ENCODE data around the gene TMED4. TPM values are rescaled to one million over a fixed set of nuclear protein-coding genes. Genes with fewer than 3 reads are reported as not detected.
"Not testable (repeated sequence)": the region's sequence is repeated elsewhere in the genome, so short reads cannot be mapped to it uniquely, and the experiment has no call there.

Gene TMED4
- total RNA-seq, 4 donors from 2014 or later = 76.8 to 101 (median 93.2) TPM

DNA sequence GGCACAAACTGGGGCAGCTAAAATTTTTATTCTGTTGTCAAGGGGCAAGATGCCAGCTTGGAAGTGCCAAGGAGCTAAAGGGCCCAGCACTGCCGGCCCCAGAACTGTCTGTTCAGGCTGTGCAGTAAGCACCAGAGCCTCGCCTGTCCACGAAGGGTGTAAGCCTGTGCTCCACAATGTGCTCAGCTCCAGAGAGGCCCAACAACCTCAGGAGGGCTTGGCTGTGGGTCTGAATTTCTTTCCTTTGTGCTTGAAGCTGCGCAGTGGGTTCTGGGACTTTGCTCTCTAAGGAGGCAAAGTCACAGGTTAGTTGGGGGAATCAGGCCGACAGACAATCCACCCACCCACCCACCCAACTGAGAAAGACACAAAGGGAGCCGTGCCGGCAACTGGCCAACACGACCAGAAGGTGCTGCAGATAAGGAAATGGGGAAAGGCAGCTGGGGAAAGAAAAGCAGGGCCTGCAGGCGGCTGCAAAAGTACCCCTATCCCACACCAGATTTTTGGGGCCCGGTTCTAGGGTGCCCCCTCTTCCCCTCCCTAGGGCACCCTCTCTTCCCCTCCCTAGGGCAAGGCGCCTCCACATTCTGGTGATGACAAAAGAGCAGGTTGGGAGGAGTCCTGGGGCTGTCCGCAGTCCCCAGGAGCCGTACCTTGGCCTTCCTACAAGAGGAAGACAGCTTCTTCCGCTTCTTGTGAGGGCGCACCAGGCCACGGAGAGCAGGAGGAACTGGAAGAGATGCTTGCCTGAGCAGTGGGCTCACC lies 16.1 kb downstream of the TMED4 start:
- DNase-seq (ENCODE audit: low spot score in 2 of 2) = peak in 1 of 2 donors; percentile 47
- Histone ChIP-seq H3K27me3 (no peaks in the 10 kb centered on the region), H3K9me3 (no peaks in the 10 kb centered on the region), H3K27ac (no peak overlapping the region), H3K36me3 (peaks cover 70% of the 10 kb centered on the region), H3K4me3 (no peak overlapping the region), H3K4me1 (no peaks in the 10 kb centered on the region)
- no peak for TF ChIP-seq POLR2AphosphoS5 (IDR thresholded peaks at IDR 0.05)
- TF ChIP-seq POLR2A (IDR thresholded peaks at IDR 0.05) = no peak
- TF ChIP-seq EP300 (IDR thresholded peaks at IDR 0.05) = no peak
- TF ChIP-seq, protein P1, sequence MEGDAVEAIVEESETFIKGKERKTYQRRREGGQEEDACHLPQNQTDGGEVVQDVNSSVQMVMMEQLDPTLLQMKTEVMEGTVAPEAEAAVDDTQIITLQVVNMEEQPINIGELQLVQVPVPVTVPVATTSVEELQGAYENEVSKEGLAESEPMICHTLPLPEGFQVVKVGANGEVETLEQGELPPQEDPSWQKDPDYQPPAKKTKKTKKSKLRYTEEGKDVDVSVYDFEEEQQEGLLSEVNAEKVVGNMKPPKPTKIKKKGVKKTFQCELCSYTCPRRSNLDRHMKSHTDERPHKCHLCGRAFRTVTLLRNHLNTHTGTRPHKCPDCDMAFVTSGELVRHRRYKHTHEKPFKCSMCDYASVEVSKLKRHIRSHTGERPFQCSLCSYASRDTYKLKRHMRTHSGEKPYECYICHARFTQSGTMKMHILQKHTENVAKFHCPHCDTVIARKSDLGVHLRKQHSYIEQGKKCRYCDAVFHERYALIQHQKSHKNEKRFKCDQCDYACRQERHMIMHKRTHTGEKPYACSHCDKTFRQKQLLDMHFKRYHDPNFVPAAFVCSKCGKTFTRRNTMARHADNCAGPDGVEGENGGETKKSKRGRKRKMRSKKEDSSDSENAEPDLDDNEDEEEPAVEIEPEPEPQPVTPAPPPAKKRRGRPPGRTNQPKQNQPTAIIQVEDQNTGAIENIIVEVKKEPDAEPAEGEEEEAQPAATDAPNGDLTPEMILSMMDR (IDR thresholded peaks at IDR 0.05) = peak in 1 of 2 donors; percentile 12
- WGBS = 82% methylated on average over 12 of the region's 16 CpGs

- DNase-seq (ENCODE audit: low spot score in 2 of 2) = peak in 1 of 2 donors; percentile 79
- Histone ChIP-seq H3K4me3 (no peak overlapping the region), H3K36me3 (peaks cover 62% of the 10 kb centered on the region), H3K27me3 (no peaks in the 10 kb centered on the region), H3K9me3 (no peaks in the 10 kb centered on the region), H3K4me1 (no peaks in the 10 kb centered on the region), H3K27ac (no peak overlapping the region)
- TF ChIP-seq, protein P1 (IDR thresholded peaks at IDR 0.05) = peak; percentile 92 to 98
- TF ChIP-seq POLR2AphosphoS5 (IDR thresholded peaks at IDR 0.05) = no peak
- TF ChIP-seq EP300 (IDR thresholded peaks at IDR 0.05) = no peak
- no peak for TF ChIP-seq POLR2A (IDR thresholded peaks at IDR 0.05)
- 70% methylated on average over 10 of the region's 13 CpGs for WGBS
Measured at GRCh38 chr7:44565097-44565794, 16.8 kb downstream of the TMED4 start.

DNA sequence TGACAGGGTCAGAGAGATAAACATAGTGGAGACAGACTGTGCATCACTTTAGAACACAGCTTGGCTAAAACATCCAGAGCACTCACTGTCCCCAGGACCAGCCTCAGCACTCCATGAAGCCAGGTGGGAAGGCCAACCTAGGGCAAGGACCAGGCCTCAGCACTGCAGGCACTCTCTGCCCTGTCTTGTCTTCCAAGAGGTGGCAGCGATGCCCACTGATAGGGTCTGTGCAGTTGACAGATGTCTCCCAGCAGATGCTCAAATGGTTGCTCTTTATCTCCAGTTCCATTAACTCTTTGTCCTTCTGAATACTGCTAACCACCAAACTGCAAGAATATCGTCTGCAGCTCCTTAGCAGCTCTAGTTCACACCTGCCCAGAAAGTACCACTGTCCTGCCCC lies 17.4 kb downstream of the TMED4 start:
- no peak for TF ChIP-seq POLR2AphosphoS5 (IDR thresholded peaks at IDR 0.05)
- TF ChIP-seq, protein P1 (IDR thresholded peaks at IDR 0.05) = no peak
- no peak for TF ChIP-seq POLR2A (IDR thresholded peaks at IDR 0.05)
- no peak for TF ChIP-seq EP300 (IDR thresholded peaks at IDR 0.05)
- Histone ChIP-seq H3K4me1 (no peaks in the 10 kb centered on the region), H3K36me3 (peaks cover 56% of the 10 kb centered on the region), H3K9me3 (no peaks in the 10 kb centered on the region), H3K27me3 (no peaks in the 10 kb centered on the region), H3K4me3 (no peak overlapping the region), H3K27ac (no peak overlapping the region)
- WGBS = 83% methylated on average over 1 of the region's 2 CpGs
- peak in 1 of 2 donors; percentile 32 for DNase-seq (ENCODE audit: low spot score in 2 of 2)

- Histone ChIP-seq H3K4me1 (no peaks in the 10 kb centered on the region), H3K4me3 (no peak overlapping the region), H3K9me3 (no peaks in the 10 kb centered on the region), H3K27ac (no peak overlapping the region), H3K36me3 (peaks cover 42% of the 10 kb centered on the region), H3K27me3 (no peaks in the 10 kb centered on the region)
- whole genome bisulfite sequencing = 66% methylated on average over 3 of the region's 3 CpGs
- TF ChIP-seq, protein P1 (IDR thresholded peaks at IDR 0.05) = no peak
- TF ChIP-seq EP300 (IDR thresholded peaks at IDR 0.05) (no peak), POLR2A (IDR thresholded peaks at IDR 0.05) (no peak), POLR2AphosphoS5 (IDR thresholded peaks at IDR 0.05) (no peak)
- DNase-seq (ENCODE audit: low spot score in 2 of 2) = peak in 1 of 2 donors; percentile 59
Measured at GRCh38 chr7:44563171-44563679, 18.8 kb downstream of the TMED4 start.

GRCh38 chr7:44562622-44562962 lies 19.4 kb downstream of the TMED4 start:
- peaks cover 36% of the 10 kb centered on the region for H3K36me3 ChIP-seq
- not testable (repeated sequence) for H3K4me1 ChIP-seq
- WGBS = 93% methylated on average over 7 of the region's 8 CpGs

More at GRCh38 chr7:44562622-44562962, 19.4 kb downstream of the TMED4 start:
- not testable (repeated sequence) for H3K27ac ChIP-seq; H3K4me3 ChIP-seq; H3K9me3 ChIP-seq; DNase-seq (ENCODE audit: low spot score in 2 of 2); H3K27me3 ChIP-seq

All from suprapubic skin (tissue), 4 donors.